Activated effector memory CD4-positive, alpha-beta T cell treated with anti-CD3 and anti-CD28 coated beads, Interleukin-2, amount 50 U/mL, for 16 hours (primary cell): ENCODE results near the gene TIMM44.

ENCODE experiments used
- DNase-seq: peaks from one replicate; pipeline ENCODE4 v3.0.0-alpha.2; 2020

TIMM44 gene

GRCh38 chr19:7942981-7943443, 454 bp downstream of the TIMM44 start:
- no peak for DNase-seq

- DNase-seq = no peak
Observed at GRCh38 chr19:7941895-7942596, 1.4 kb downstream of the TIMM44 start.

GRCh38 chr19:7940841-7941240, 2.6 kb downstream of the TIMM44 start:
- DNase-seq = no peak

- DNase-seq = no peak
Observed at GRCh38 chr19:7934766-7935165, 8.7 kb downstream of the TIMM44 start.

- no peak for DNase-seq
Observed at GRCh38 chr19:7933828-7934725, 9.4 kb downstream of the TIMM44 start.

GRCh38 chr19:7933411-7933810, 10.1 kb downstream of the TIMM44 start:
- DNase-seq = no peak

- DNase-seq = no peak
Observed at GRCh38 chr19:7932930-7933300, 10.6 kb downstream of the TIMM44 start.

- DNase-seq = peak; percentile 58
Observed at GRCh38 chr19:7932276-7932929, 11.1 kb downstream of the TIMM44 start.

- DNase-seq = peak; percentile 62
Observed at GRCh38 chr19:7931221-7932061, 12.0 kb downstream of the TIMM44 start.

- no peak for DNase-seq
Observed at GRCh38 chr19:7930765-7931164, 12.7 kb downstream of the TIMM44 start.

GRCh38 chr19:7930030-7930429, 13.4 kb downstream of the TIMM44 start:
- DNase-seq = peak; percentile 65

- peak; percentile 87 for DNase-seq
Observed at GRCh38 chr19:7928741-7929701, 14.4 kb downstream of the TIMM44 start.

GRCh38 chr19:7928334-7928706, 15.1 kb downstream of the TIMM44 start:
- DNase-seq = no peak

GRCh38 chr19:7927605-7928333, 15.7 kb downstream of the TIMM44 start:
- DNase-seq = peak; percentile 62

GRCh38 chr19:7926727-7927604, 16.5 kb downstream of the TIMM44 start:
- peak; percentile 61 for DNase-seq

GRCh38 chr19:7926021-7926726, 17.3 kb downstream of the TIMM44 start, which contains the start of gene CTXN1:
Gene CTXN1, minus strand, starts transcription at chr19:7926135. Its CDS starts 597 bp downstream, at chr19:7925538.
- peak; percentile 93 for DNase-seq

GRCh38 chr19:7925171-7925851, 18.2 kb downstream of the TIMM44 start:
- peak; percentile 91 for DNase-seq

- DNase-seq = no peak
Observed at GRCh38 chr19:7924651-7925170, 18.8 kb downstream of the TIMM44 start.
